22Rv1 (cell line): Measurements from ENCODE around the gene MSN.

Source experiments
- ZFX ChIP-seq: fragments of 450-650 bp; IDR thresholded peaks from 2 replicates; pipeline ENCODE4 v1.6.1; 2017; ENCODE audit warnings: antibody characterized with exemption, borderline replicate concordance
- TF ChIP-seq, protein P1 (sequence below): fragments of 450-650 bp; IDR thresholded peaks from 2 replicates; pipeline ENCODE4 v1.5.1; 2017; ENCODE audit warnings: mild to moderate bottlenecking

DNA sequence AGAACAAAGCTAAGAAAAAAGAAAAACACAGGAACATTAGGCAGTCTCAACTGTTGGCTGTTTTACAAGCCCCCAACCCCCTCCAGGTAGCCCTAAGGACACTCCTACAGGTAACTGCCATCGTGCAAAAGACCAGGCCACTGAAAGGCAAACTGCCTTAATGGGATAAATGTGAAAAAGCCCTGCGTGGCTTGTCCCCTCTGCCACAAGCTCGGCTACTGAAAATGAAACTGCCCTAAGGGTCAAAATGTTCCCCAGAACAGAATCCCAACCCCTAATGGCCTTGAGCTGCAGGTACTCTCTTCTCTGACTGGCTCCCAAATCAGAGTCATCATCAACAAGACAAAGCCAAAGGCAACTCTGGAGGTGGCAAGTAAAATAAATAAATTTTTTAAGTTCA is 84.8 kb downstream of the MSN start:
- TF ChIP-seq, protein P1, sequence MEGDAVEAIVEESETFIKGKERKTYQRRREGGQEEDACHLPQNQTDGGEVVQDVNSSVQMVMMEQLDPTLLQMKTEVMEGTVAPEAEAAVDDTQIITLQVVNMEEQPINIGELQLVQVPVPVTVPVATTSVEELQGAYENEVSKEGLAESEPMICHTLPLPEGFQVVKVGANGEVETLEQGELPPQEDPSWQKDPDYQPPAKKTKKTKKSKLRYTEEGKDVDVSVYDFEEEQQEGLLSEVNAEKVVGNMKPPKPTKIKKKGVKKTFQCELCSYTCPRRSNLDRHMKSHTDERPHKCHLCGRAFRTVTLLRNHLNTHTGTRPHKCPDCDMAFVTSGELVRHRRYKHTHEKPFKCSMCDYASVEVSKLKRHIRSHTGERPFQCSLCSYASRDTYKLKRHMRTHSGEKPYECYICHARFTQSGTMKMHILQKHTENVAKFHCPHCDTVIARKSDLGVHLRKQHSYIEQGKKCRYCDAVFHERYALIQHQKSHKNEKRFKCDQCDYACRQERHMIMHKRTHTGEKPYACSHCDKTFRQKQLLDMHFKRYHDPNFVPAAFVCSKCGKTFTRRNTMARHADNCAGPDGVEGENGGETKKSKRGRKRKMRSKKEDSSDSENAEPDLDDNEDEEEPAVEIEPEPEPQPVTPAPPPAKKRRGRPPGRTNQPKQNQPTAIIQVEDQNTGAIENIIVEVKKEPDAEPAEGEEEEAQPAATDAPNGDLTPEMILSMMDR: no peak
- no peak for TF ChIP-seq ZFX
